ENCODE measurements around the gene CORO7.

The CORO7 gene

DNA sequence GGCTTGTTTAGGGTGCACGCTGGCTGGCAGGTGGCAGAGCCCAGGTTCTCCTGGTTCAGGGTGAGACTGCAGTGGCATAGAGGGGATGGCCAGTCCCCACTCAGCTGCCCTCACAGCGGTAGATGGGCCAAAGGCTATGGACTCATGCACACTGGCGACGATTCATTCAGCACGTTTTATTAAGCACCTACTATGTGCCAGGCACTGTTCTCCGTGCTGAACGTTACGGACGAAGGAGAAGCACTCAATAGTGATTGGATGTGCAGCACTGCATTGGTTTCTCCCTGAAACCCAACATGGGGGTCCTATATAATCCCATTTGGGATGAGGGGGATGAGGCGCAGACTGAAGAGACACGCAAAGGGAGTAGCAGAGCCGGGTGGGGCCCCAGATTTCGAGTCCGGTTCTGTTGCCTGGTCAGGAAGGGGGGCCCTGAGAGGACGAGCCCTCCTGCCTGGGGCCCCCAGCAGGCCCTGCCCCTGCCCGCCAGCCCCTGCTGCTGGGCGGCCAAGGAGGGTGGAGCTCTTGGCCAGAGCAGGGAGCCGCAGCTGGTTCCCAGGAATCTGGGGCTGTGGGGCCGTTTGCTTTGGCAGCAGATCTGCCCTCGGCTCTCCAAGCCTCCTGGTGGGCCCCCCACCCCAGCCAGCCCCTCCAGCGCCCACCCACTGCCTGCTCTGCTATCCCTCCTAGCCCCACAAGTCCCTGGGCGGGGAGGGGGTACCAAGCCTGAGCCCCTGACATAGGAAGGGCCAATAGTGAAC lies 91.7 kb downstream of the CORO7 start:
- H3K4me2 ChIP-seq (ENCODE audit: low read length): no peak overlapping the region
- no peak overlapping the region for H3K27ac ChIP-seq (ENCODE audit: low read depth, low read length)
- no peaks in the 10 kb centered on the region for H3F3A ChIP-seq (ENCODE audit: control insufficient read depth, insufficient read depth)
- H3K4me3 ChIP-seq (ENCODE audit: low read length): no peak overlapping the region
- H3K4me1 ChIP-seq (ENCODE audit: control insufficient read depth, low read length): peaks cover 17% of the 10 kb centered on the region
- peaks cover 30% of the 10 kb centered on the region for H3K27me3 ChIP-seq (ENCODE audit: control insufficient read depth, low read length)
- no peaks in the 10 kb centered on the region for H3K36me3 ChIP-seq (ENCODE audit: control insufficient read depth, low read length)
- no peaks in the 10 kb centered on the region; the same call in 1 of the 2 replicates for H4K20me1 ChIP-seq (ENCODE audit: control insufficient read depth, insufficient read depth, low read depth, low read length)
- no peaks in the 10 kb centered on the region for H3K79me2 ChIP-seq (ENCODE audit: control insufficient read depth, low read length)
- no peaks in the 10 kb centered on the region for H3K9me3 ChIP-seq (ENCODE audit: control insufficient read depth, insufficient read depth, low read length)
- H3K9me2 ChIP-seq (replicated peaks; ENCODE audit: control insufficient read depth, low read length): no peaks in the 10 kb centered on the region
- no peak for TF ChIP-seq EZH2phosphoT487 (IDR thresholded peaks at IDR 0.05; ENCODE audit: borderline replicate concordance, low read length)
- TF ChIP-seq, protein P1, sequence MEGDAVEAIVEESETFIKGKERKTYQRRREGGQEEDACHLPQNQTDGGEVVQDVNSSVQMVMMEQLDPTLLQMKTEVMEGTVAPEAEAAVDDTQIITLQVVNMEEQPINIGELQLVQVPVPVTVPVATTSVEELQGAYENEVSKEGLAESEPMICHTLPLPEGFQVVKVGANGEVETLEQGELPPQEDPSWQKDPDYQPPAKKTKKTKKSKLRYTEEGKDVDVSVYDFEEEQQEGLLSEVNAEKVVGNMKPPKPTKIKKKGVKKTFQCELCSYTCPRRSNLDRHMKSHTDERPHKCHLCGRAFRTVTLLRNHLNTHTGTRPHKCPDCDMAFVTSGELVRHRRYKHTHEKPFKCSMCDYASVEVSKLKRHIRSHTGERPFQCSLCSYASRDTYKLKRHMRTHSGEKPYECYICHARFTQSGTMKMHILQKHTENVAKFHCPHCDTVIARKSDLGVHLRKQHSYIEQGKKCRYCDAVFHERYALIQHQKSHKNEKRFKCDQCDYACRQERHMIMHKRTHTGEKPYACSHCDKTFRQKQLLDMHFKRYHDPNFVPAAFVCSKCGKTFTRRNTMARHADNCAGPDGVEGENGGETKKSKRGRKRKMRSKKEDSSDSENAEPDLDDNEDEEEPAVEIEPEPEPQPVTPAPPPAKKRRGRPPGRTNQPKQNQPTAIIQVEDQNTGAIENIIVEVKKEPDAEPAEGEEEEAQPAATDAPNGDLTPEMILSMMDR (IDR thresholded peaks at IDR 0.05; ENCODE audit: low read depth, low read length, poor library complexity, severe bottlenecking): no peak

DNA sequence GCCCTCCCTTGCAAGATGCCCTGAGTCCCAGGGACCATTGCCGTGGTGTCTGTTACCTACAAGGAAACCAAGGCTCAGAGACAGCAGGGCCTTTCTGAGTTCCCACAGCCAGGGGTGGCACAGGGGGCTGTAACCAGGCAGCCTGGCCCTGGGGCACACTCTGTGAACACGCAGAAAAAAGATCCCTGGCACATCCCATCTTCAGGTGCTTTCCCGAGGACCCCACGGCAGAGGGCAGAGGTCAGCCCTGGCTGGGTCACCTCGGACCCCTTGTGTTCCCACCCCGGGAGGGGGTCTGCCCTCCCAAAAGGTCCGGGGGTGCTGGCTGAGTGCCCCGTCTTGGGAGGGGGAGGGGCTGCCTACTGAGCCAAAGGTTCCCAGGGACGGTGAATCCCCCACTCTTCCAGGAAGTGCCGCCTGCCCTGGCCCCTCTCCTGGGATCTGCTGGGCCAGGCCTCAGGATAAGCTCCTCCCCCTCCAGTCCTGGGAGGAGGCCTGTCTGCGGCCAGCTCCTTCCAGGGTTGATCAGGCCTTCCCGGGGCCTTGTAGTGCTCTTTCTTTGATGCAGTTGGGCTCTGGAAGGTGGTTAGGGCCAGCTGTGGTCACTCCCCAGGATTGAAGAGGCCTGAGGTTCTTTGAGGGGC lies 92.4 kb downstream of the CORO7 start:
- H3K27me3 ChIP-seq (ENCODE audit: control insufficient read depth, low read length): peaks cover 35% of the 10 kb centered on the region
- H3F3A ChIP-seq (ENCODE audit: control insufficient read depth, insufficient read depth): no peaks in the 10 kb centered on the region
- no peaks in the 10 kb centered on the region for H4K20me1 ChIP-seq (ENCODE audit: control insufficient read depth, insufficient read depth, low read depth, low read length)
- H3K9me2 ChIP-seq (replicated peaks; ENCODE audit: control insufficient read depth, low read length): no peaks in the 10 kb centered on the region
- H3K4me2 ChIP-seq (ENCODE audit: low read length): no peak overlapping the region
- H3K9me3 ChIP-seq (ENCODE audit: control insufficient read depth, insufficient read depth, low read length): no peaks in the 10 kb centered on the region
- H3K79me2 ChIP-seq (ENCODE audit: control insufficient read depth, low read length): no peaks in the 10 kb centered on the region
- peaks cover 24% of the 10 kb centered on the region for H3K4me1 ChIP-seq (ENCODE audit: control insufficient read depth, low read length)
- TF ChIP-seq, protein P1 (IDR thresholded peaks at IDR 0.05; ENCODE audit: low read depth, low read length, poor library complexity, severe bottlenecking): no peak
- TF ChIP-seq EZH2phosphoT487 (IDR thresholded peaks at IDR 0.05; ENCODE audit: borderline replicate concordance, low read length): no peak
- H3K36me3 ChIP-seq (ENCODE audit: control insufficient read depth, low read length): no peaks in the 10 kb centered on the region
- no peak overlapping the region for H3K27ac ChIP-seq (ENCODE audit: low read depth, low read length)
- H3K4me3 ChIP-seq (ENCODE audit: low read length): no peak overlapping the region

DNA sequence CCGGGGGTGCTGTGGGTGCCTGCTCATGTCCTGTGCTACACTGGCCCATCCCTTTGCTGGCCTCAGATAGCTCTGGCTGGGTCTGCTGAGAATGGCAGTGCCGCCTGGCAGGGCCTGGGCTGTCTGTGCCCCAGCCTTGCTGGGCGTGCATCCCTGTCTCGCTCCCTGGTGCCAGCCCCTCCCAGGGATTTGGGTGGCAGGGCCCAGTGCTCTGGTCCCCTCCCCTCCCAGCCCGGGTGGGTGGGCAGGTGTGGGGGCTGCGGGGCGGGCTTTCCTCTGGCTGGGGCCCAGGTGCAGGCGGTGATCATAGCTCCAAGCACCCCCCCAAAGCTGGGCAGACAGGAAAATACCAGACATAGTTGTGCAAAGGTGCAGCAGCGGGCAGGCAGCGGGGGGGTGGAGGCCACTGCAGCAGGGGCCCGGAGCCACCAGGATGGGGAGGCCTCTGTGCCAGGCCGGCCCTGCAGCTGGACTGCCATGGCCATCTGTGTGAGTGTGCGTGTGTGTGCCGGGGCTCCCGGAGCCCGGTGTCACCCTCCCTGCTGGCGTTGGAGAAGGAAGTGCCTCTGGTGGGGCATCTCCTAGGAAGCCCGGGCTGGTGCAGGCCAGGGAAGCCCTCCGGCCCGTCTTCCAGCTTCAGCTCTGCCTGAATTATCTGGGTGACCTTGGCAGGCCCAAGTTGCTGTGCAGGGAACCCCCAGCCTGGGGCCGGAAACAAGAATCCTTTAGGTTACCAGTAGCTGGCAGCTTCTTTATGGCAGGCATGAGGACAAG lies 93.1 kb downstream of the CORO7 start:
- Histone ChIP-seq H4K20me1 (ENCODE audit: control insufficient read depth, insufficient read depth, low read depth, low read length) (no peaks in the 10 kb centered on the region), H3K4me2 (ENCODE audit: low read length) (no peak overlapping the region), H3K27me3 (ENCODE audit: control insufficient read depth, low read length) (peaks cover 37% of the 10 kb centered on the region), H3K36me3 (ENCODE audit: control insufficient read depth, low read length) (no peaks in the 10 kb centered on the region), H3K79me2 (ENCODE audit: control insufficient read depth, low read length) (no peaks in the 10 kb centered on the region), H3K9me2 (replicated peaks; ENCODE audit: control insufficient read depth, low read length) (no peaks in the 10 kb centered on the region), H3K27ac (ENCODE audit: low read depth, low read length) (no peak overlapping the region), H3K4me3 (ENCODE audit: low read length) (no peak overlapping the region), H3K4me1 (ENCODE audit: control insufficient read depth, low read length) (peaks cover 22% of the 10 kb centered on the region), H3F3A (ENCODE audit: control insufficient read depth, insufficient read depth) (no peaks in the 10 kb centered on the region), H3K9me3 (ENCODE audit: control insufficient read depth, insufficient read depth, low read length) (no peaks in the 10 kb centered on the region)
- TF ChIP-seq EZH2phosphoT487 (IDR thresholded peaks at IDR 0.05; ENCODE audit: borderline replicate concordance, low read length): no peak
- TF ChIP-seq, protein P1 (IDR thresholded peaks at IDR 0.05; ENCODE audit: low read depth, low read length, poor library complexity, severe bottlenecking): no peak

Data from DOHH2 (cell line).